HG03095 (cell line): Measurements from ENCODE around the gene PIGS.

Experiments
- ATAC-seq: cut with Tn5 transposase; IDR thresholded peaks from one replicate; pipeline ENCODE4 v1.9.1; 2021; ENCODE audit warnings: moderate library complexity; ENCODE audit not compliant: unreplicated experiment

The PIGS gene

GRCh38 chr17:28551421-28552175, 19.7 kb downstream of the PIGS start:
- no peak for ATAC-seq

GRCh38 chr17:28550858-28551257, 20.5 kb downstream of the PIGS start:
- no peak for ATAC-seq

- ATAC-seq: peak; percentile 36
These were observed 21.8 kb downstream of the PIGS start for GRCh38 chr17:28549236-28550132.

GRCh38 chr17:28548417-28549130, 22.8 kb downstream of the PIGS start:
- no peak for ATAC-seq

- no peak for ATAC-seq
These were observed 23.5 kb downstream of the PIGS start for GRCh38 chr17:28547623-28548416.

- no peak for ATAC-seq
These were observed 24.2 kb downstream of the PIGS start for GRCh38 chr17:28547096-28547622.

GRCh38 chr17:28545787-28546415, 25.4 kb downstream of the PIGS start:
- no peak for ATAC-seq

- ATAC-seq: no peak
These were observed 26.2 kb downstream of the PIGS start for GRCh38 chr17:28545141-28545503.

- no peak for ATAC-seq
These were observed 26.8 kb downstream of the PIGS start for GRCh38 chr17:28544402-28545140.

GRCh38 chr17:28541439-28541838, 29.9 kb downstream of the PIGS start:
- no peak for ATAC-seq

GRCh38 chr17:28540231-28540630, 31.1 kb downstream of the PIGS start:
- no peak for ATAC-seq

- ATAC-seq: no peak
These were observed 32.9 kb downstream of the PIGS start for GRCh38 chr17:28538296-28538895.

GRCh38 chr17:28537219-28537610, 34.1 kb downstream of the PIGS start:
- no peak for ATAC-seq

- no peak for ATAC-seq
These were observed 34.6 kb downstream of the PIGS start for GRCh38 chr17:28536532-28537218.

GRCh38 chr17:28534740-28535375, 36.5 kb downstream of the PIGS start:
- ATAC-seq: no peak

GRCh38 chr17:28533091-28533807, 38.1 kb downstream of the PIGS start:
- no peak for ATAC-seq
